Spinal cord (tissue), 10 donors: ENCODE measurements around the gene GAS2L1. TPM values are rescaled to one million over a fixed set of nuclear protein-coding genes. Genes with fewer than 3 reads are reported as not detected.
"Not testable (repeated sequence)": the region's sequence is repeated elsewhere in the genome, so short reads cannot be mapped to it uniquely, and the experiment has no call there.

ENCODE experiments used
- DNase-seq, 6 donors: peaks; one replicate each; pipeline versions ENCODE4 v3.0.0 to v3.0.0-alpha.2; 2013 to 2015; ENCODE audit warnings: low spot score in 6 of 6, low read depth in 4 of 6
- H3K27ac ChIP-seq: one replicate; pipeline ENCODE4 v1.5.1; 2013; ENCODE audit warnings: low read depth, low read length, control low read depth
- H3K27me3 ChIP-seq: one replicate; pipeline ENCODE4 v1.6.1; 2013; ENCODE audit warnings: low read length; ENCODE audit not compliant: control insufficient read depth, insufficient read depth
- H3K36me3 ChIP-seq: one replicate; pipeline ENCODE4 v1.6.1; 2013; ENCODE audit warnings: low read length; ENCODE audit not compliant: control insufficient read depth, insufficient read depth
- H3K4me1 ChIP-seq: one replicate; pipeline ENCODE4 v1.6.1; 2013; ENCODE audit warnings: low read length; ENCODE audit not compliant: control insufficient read depth, insufficient read depth
- H3K4me3 ChIP-seq: one replicate; pipeline ENCODE4 v1.5.1; 2013; ENCODE audit warnings: low read depth, low read length, control low read depth
- H3K9me3 ChIP-seq: one replicate; pipeline ENCODE4 v1.6.1; 2013; ENCODE audit warnings: low read length; ENCODE audit not compliant: control insufficient read depth, insufficient read depth
- WGBS: methylation state at CpG from one replicate; pipeline ENCODE4 v1.1.5; 2013; ENCODE audit warnings: missing lambda C conversion rate; ENCODE audit not compliant: insufficient coverage; 5-methylcytosine and 5-hydroxymethylcytosine counted together
- polyA plus RNA-seq, 2 donors: library from polyadenylated mRNA; unstranded; fragments of 120-200 nt; gene quantifications; one replicate each; pipeline ENCODE4 v1.2.1, GENCODE V29; 2013; ENCODE audit not compliant: insufficient read length in 2 of 2
- small RNA-seq: library from RNA; depleted of rRNA; stranded (forward); fragments of <200 nt; gene quantifications from one replicate; pipeline ENCODE3, GENCODE V24; 2014; ENCODE audit warnings: low replicate concordance
- total RNA-seq, 2 donors: library from RNA; depleted of rRNA in 1 of 2; stranded (reverse); fragments of 120-200 nt in 1 of 2; fragments of >200 nt in 1 of 2; gene quantifications; one replicate each; pipeline versions ENCODE4 v1.2.3 to v1.2.4, GENCODE V29; 2013 to 2014
- donor health status: healthy.

The GAS2L1 gene
- total and polyA plus RNA-seq, 4 donors: 5.7 to 28.4 (median 15.2) TPM

GRCh38 chr22:29357193-29357890 lies 50.9 kb downstream of the GAS2L1 start:
- H3K4me3 ChIP-seq, H3K9me3 ChIP-seq, H3K27ac ChIP-seq, H3K4me1 ChIP-seq, H3K27me3 ChIP-seq, DNase-seq: not testable (repeated sequence)
- H3K36me3 ChIP-seq: peaks cover 78% of the 10 kb centered on the region
- 98% methylated on average over 7 of the region's 12 CpGs for WGBS

DNA sequence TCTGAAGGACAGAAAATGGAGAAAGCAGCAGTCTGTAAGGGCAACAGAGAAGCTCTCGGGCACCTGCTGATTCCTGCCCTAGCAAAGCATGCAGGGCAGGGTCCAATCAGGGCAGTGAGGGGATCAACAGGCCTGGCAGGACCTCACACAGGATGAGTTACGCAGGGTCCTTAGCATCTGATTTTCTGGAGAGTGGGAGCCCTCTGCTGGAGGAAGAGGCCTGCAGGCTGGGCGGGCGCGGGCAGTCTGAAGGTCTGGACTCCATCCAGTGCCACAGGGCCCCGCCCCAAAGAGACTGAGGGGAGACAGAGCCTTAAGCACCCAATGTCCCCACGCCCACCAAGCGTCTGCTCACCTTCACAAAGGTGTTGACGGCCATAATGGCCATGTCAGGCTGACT lies 53.0 kb downstream of the GAS2L1 start:
- H3K27me3 ChIP-seq: no peaks in the 10 kb centered on the region
- DNase-seq: peak in 3 of 6 donors; percentile 28 to 81 (median 62)
- H3K9me3 ChIP-seq: no peaks in the 10 kb centered on the region
- peaks cover 61% of the 10 kb centered on the region for H3K36me3 ChIP-seq
- WGBS: 29% methylated on average over 9 of the region's 9 CpGs
- no peak overlapping the region for H3K4me3 ChIP-seq
- peaks cover 6% of the 10 kb centered on the region for H3K4me1 ChIP-seq
- H3K27ac ChIP-seq: no peak overlapping the region

Small RNAs within 50 kb of the gene (small RNA-seq; reads per million reads assigned to genes)
- gene MIR3653: not detected

Other genes with a start within 250 kb of the GAS2L1 start
- gene C22orf31, start 244.8 kb upstream of the GAS2L1 start, total RNA-seq: 1 to 10 TPM in 1 of 2 donors, not detected in 1; 1.2 TPM
- not detected for gene C22orf31, start 244.8 kb upstream of the GAS2L1 start, polyA plus RNA-seq
- gene KREMEN1, start 233.6 kb upstream of the GAS2L1 start, total RNA-seq: 10 to 100 TPM in 1 of 2 donors, 1 to 10 TPM in 1; 5.7 to 12.7 TPM
- gene KREMEN1, start 233.6 kb upstream of the GAS2L1 start, polyA plus RNA-seq: 1 to 10 TPM; 7.1 to 9.5 TPM
- gene EMID1, start 100.8 kb upstream of the GAS2L1 start, total RNA-seq: 10 to 100 TPM; 10.3 to 10.8 TPM
- gene EMID1, start 100.8 kb upstream of the GAS2L1 start, polyA plus RNA-seq: 10 to 100 TPM; 19.0 to 24.4 TPM
- gene RHBDD3, start 38.7 kb upstream of the GAS2L1 start, total RNA-seq: 10 to 100 TPM; 21.0 to 32.5 TPM
- gene RHBDD3, start 38.7 kb upstream of the GAS2L1 start, polyA plus RNA-seq: 10 to 100 TPM; 49.2 to 60.7 TPM
- 100 to 1,000 TPM; 114 to 206 TPM for gene EWSR1, start 38.4 kb upstream of the GAS2L1 start, total RNA-seq
- 100 to 1,000 TPM; 289 to 316 TPM for gene EWSR1, start 38.4 kb upstream of the GAS2L1 start, polyA plus RNA-seq
- 1 to 10 TPM; 2.1 to 2.4 TPM for gene RASL10A, start 9.0 kb downstream of the GAS2L1 start, total RNA-seq
- 1 to 10 TPM; 5.2 to 6.6 TPM for gene RASL10A, start 9.0 kb downstream of the GAS2L1 start, polyA plus RNA-seq
- 10 to 100 TPM; 52.2 to 55.7 TPM for gene AP1B1, start 81.9 kb downstream of the GAS2L1 start, total RNA-seq
- gene AP1B1, start 81.9 kb downstream of the GAS2L1 start, polyA plus RNA-seq: 10 to 100 TPM; 79.2 to 80.0 TPM
- not detected for gene RFPL1, start 131.9 kb downstream of the GAS2L1 start, total RNA-seq
- 1 to 10 TPM; 1.9 to 6.3 TPM for gene RFPL1, start 131.9 kb downstream of the GAS2L1 start, polyA plus RNA-seq
- gene NEFH, start 173.6 kb downstream of the GAS2L1 start, total RNA-seq: 100 to 1,000 TPM in 1 of 2 donors, 10 to 100 TPM in 1; 20.3 to 109 TPM
- 100 to 1,000 TPM; 173 to 175 TPM for gene NEFH, start 173.6 kb downstream of the GAS2L1 start, polyA plus RNA-seq
- gene THOC5, start 247.1 kb downstream of the GAS2L1 start, total RNA-seq: 10 to 100 TPM; 30.5 to 34.2 TPM
- gene THOC5, start 247.1 kb downstream of the GAS2L1 start, polyA plus RNA-seq: 10 to 100 TPM; 19.0 to 34.4 TPM